Epithelial cell of proximal tubule (primary cell): ENCODE results near the gene TRO. TPM values are rescaled to one million over a fixed set of nuclear protein-coding genes. Genes with fewer than 3 reads are reported as not detected.

ENCODE experiments used
- DNase-seq: peaks from one replicate; pipeline ENCODE4 v3.0.0-alpha.2; 2011; ENCODE audit warnings: low read depth
- H3K4me3 ChIP-seq: 2 replicates; pipeline ENCODE4 v1.5.1; 2011; ENCODE audit warnings: low read depth, mild to moderate bottlenecking, low read length
- CTCF ChIP-seq: conservative IDR thresholded peaks from 2 replicates; pipeline ENCODE4 v1.5.1; 2012; ENCODE audit warnings: low read depth, mild to moderate bottlenecking, low read length
- total RNA-seq: library from RNA; depleted of rRNA; stranded (reverse); fragments of >200 nt; gene quantifications from 2 replicates; pipeline ENCODE4 v1.2.3, GENCODE V29; 2015

Gene TRO
- total RNA-seq, 1 donor from 2014 or later, result 15.0 TPM

- no peak for TF ChIP-seq CTCF
- no peak for DNase-seq
- H3K4me3 ChIP-seq, result peak overlapping the region; percentile 66
Measured at GRCh38 chrX:54921427-54922021, 900 bp downstream of the TRO start.

- no peak for TF ChIP-seq CTCF
- no peak overlapping the region for H3K4me3 ChIP-seq
- no peak for DNase-seq
Measured at GRCh38 chrX:54922547-54922946, 1.9 kb downstream of the TRO start.

- DNase-seq, result no peak
- H3K4me3 ChIP-seq, result no peak overlapping the region
- no peak for TF ChIP-seq CTCF
Measured at GRCh38 chrX:54923376-54923775, 2.8 kb downstream of the TRO start.

- no peak for TF ChIP-seq CTCF
- no peak for DNase-seq
- no peak overlapping the region for H3K4me3 ChIP-seq
Measured at GRCh38 chrX:54926978-54927377, 6.4 kb downstream of the TRO start.

GRCh38 chrX:54928876-54929275 is 8.3 kb downstream of the TRO start:
- TF ChIP-seq CTCF, result no peak
- no peak overlapping the region for H3K4me3 ChIP-seq
- no peak for DNase-seq

GRCh38 chrX:54930291-54931049 is 9.8 kb downstream of the TRO start:
- H3K4me3 ChIP-seq, result no peak overlapping the region
- no peak for DNase-seq
- no peak for TF ChIP-seq CTCF

GRCh38 chrX:54931107-54931506 is 10.5 kb downstream of the TRO start:
- no peak for TF ChIP-seq CTCF
- H3K4me3 ChIP-seq, result no peak overlapping the region
- DNase-seq, result no peak
